Measurements from ENCODE around the gene ARPC5L.
A peak's percentile ranks its signal among the peaks of the same experiment; 100 is the strongest.
"Not testable (repeated sequence)": the region's sequence is repeated elsewhere in the genome, so short reads cannot be mapped to it uniquely, and the experiment has no call there.

ARPC5L gene

GRCh38 chr9:124894741-124895170 lies 32.8 kb downstream of the ARPC5L start:
- peak; percentile 38 for DNase-seq

GRCh38 chr9:124897570-124898460 lies 35.9 kb downstream of the ARPC5L start:
- no peak for DNase-seq

- no peak for DNase-seq
Measured at GRCh38 chr9:124899845-124900244, 37.9 kb downstream of the ARPC5L start.

GRCh38 chr9:124906966-124907365 lies 45.0 kb downstream of the ARPC5L start:
- DNase-seq, result no peak

GRCh38 chr9:124908098-124908497 lies 46.2 kb downstream of the ARPC5L start:
- no peak for DNase-seq

GRCh38 chr9:124911766-124912165 lies 49.8 kb downstream of the ARPC5L start:
- DNase-seq, result no peak

- no peak for DNase-seq
Measured at GRCh38 chr9:124913378-124913777, 51.4 kb downstream of the ARPC5L start.

- no peak for DNase-seq
Measured at GRCh38 chr9:124914753-124915405, 52.9 kb downstream of the ARPC5L start.

GRCh38 chr9:124920394-124920793 lies 58.5 kb downstream of the ARPC5L start:
- not testable (repeated sequence) for DNase-seq

Measured in stimulated activated CD4-positive, alpha-beta T cell treated with anti-CD3 and anti-CD28 coated beads, Interleukin-4, amount 100 ng/mL, for 24 hours (primary cell).